ENCODE results near the gene MBD1. TPM values are rescaled to one million over a fixed set of nuclear protein-coding genes. Genes with fewer than 3 reads are reported as not detected.

The MBD1 gene
- total and polyA plus RNA-seq, 2 of the 13 experiments (the other 11 are each of a cell fraction or from before 2014, with no cell fraction given): 25.5 to 28.6 TPM

- TF ChIP-seq FOSL1 (CRISPR knock-in tag; IDR thresholded peaks at IDR 0.05; ENCODE audit: borderline replicate concordance) (no peak), ZNF570 (CRISPR knock-in tag; IDR thresholded peaks at IDR 0.05; ENCODE audit: borderline replicate concordance) (no peak), ELF4 (CRISPR knock-in tag; IDR thresholded peaks at IDR 0.05; ENCODE audit: borderline replicate concordance) (no peak), ZNF766 (CRISPR knock-in tag; IDR thresholded peaks at IDR 0.05; ENCODE audit: borderline replicate concordance) (no peak), ZNF292 (CRISPR knock-in tag; IDR thresholded peaks at IDR 0.05; ENCODE audit: borderline replicate concordance, low read depth) (no peak), NONO (IDR thresholded peaks at IDR 0.05) (no peak), NONO (CRISPR knock-in tag; conservative IDR thresholded peaks at IDR 0.05) (no peak), ZNF251 (CRISPR knock-in tag; IDR thresholded peaks at IDR 0.05) (no peak), ZNF124 (CRISPR knock-in tag; IDR thresholded peaks at IDR 0.05) (no peak), EHMT2 (IDR thresholded peaks at IDR 0.05; ENCODE audit: borderline replicate concordance, low read depth, low read length) (no peak), ZBTB20 (CRISPR knock-in tag; IDR thresholded peaks at IDR 0.05; ENCODE audit: borderline replicate concordance, low read depth) (no peak), PHF20 (CRISPR knock-in tag; IDR thresholded peaks at IDR 0.05) (peak; percentile 77), KDM5A (IDR thresholded peaks at IDR 0.05; ENCODE audit: borderline replicate concordance, low read length) (no peak), TRIM24 (CRISPR knock-in tag; IDR thresholded peaks at IDR 0.05) (no peak), ZNF644 (CRISPR knock-in tag; IDR thresholded peaks at IDR 0.05; ENCODE audit: low read depth) (no peak), NFE2 (CRISPR knock-in tag; IDR thresholded peaks at IDR 0.05) (no peak), RELA (CRISPR knock-in tag; IDR thresholded peaks at IDR 0.05) (no peak), MED13 (CRISPR knock-in tag; IDR thresholded peaks at IDR 0.05) (no peak), AHR (CRISPR knock-in tag; IDR thresholded peaks at IDR 0.05) (no peak), DRAP1 (CRISPR knock-in tag; IDR thresholded peaks at IDR 0.05) (no peak), XRCC5 (optimal IDR thresholded peaks at IDR 0.05; ENCODE audit: low read length) (peak; percentile 52), ZNF639 (CRISPR knock-in tag; conservative IDR thresholded peaks at IDR 0.05) (no peak), DPF2 (CRISPR knock-in tag; IDR thresholded peaks at IDR 0.05; ENCODE audit: borderline replicate concordance, low read depth) (no peak), ZNF720 (CRISPR knock-in tag; IDR thresholded peaks at IDR 0.05) (no peak), ZNF333 (CRISPR knock-in tag; IDR thresholded peaks at IDR 0.05; ENCODE audit: borderline replicate concordance) (no peak)
- TF ChIP-seq, protein P1, sequence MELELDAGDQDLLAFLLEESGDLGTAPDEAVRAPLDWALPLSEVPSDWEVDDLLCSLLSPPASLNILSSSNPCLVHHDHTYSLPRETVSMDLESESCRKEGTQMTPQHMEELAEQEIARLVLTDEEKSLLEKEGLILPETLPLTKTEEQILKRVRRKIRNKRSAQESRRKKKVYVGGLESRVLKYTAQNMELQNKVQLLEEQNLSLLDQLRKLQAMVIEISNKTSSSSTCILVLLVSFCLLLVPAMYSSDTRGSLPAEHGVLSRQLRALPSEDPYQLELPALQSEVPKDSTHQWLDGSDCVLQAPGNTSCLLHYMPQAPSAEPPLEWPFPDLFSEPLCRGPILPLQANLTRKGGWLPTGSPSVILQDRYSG (CRISPR knock-in tag; IDR thresholded peaks at IDR 0.05): no peak
- TF ChIP-seq, protein P2, sequence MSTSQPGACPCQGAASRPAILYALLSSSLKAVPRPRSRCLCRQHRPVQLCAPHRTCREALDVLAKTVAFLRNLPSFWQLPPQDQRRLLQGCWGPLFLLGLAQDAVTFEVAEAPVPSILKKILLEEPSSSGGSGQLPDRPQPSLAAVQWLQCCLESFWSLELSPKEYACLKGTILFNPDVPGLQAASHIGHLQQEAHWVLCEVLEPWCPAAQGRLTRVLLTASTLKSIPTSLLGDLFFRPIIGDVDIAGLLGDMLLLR (CRISPR knock-in tag; IDR thresholded peaks at IDR 0.05): no peak
- TF ChIP-seq, protein P3, sequence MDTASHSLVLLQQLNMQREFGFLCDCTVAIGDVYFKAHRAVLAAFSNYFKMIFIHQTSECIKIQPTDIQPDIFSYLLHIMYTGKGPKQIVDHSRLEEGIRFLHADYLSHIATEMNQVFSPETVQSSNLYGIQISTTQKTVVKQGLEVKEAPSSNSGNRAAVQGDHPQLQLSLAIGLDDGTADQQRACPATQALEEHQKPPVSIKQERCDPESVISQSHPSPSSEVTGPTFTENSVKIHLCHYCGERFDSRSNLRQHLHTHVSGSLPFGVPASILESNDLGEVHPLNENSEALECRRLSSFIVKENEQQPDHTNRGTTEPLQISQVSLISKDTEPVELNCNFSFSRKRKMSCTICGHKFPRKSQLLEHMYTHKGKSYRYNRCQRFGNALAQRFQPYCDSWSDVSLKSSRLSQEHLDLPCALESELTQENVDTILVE (CRISPR knock-in tag; IDR thresholded peaks at IDR 0.05): no peak
- TF ChIP-seq, protein P4, sequence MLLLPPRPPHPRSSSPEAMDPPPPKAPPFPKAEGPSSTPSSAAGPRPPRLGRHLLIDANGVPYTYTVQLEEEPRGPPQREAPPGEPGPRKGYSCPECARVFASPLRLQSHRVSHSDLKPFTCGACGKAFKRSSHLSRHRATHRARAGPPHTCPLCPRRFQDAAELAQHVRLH (CRISPR knock-in tag; IDR thresholded peaks at IDR 0.05; ENCODE audit: borderline replicate concordance, low read depth): no peak
Observed at GRCh38 chr18:50266248-50266704, 15.0 kb downstream of the MBD1 start, which contains the start of gene CFAP53 (continued).

All from HepG2 (cell line).